ENCODE measurements around the gene NUDT14. TPM values are rescaled to one million over a fixed set of nuclear protein-coding genes. Genes with fewer than 3 reads are reported as not detected.

NUDT14 gene
- total RNA-seq, 2 experiments from 2014 or later: 12.0 to 15.8 TPM

GRCh38 chr14:105219043-105219612 is 38.0 kb upstream of the NUDT14 start:
- DNase-seq: no peak
- CTCF ChIA-PET: interaction anchor here (0.8 kb wide), 1 partner anchor 121 kb away, joined by 3 read pairs; no protein-coding TSS in a partner anchor
- no peaks in the 10 kb centered on the region for H3K27me3 Mint-ChIP-seq (ENCODE audit: low read depth)
- no peaks in the 10 kb centered on the region for H3K4me1 Mint-ChIP-seq (ENCODE audit: low read depth)
- intact Hi-C loops (cut with micrococcal nuclease): no loop called here
- no peak overlapping the region for H3K4me3 Mint-ChIP-seq
- H3K36me3 Mint-ChIP-seq (ENCODE audit: low read depth): peaks cover 18% of the 10 kb centered on the region
- H3K27ac Mint-ChIP-seq: no peak overlapping the region
- no peaks in the 10 kb centered on the region for H3K9me3 Mint-ChIP-seq

GRCh38 chr14:105218611-105219010 is 37.5 kb upstream of the NUDT14 start:
- H3K27ac Mint-ChIP-seq: no peak overlapping the region
- peaks cover 14% of the 10 kb centered on the region for H3K36me3 Mint-ChIP-seq (ENCODE audit: low read depth)
- intact Hi-C loops (cut with micrococcal nuclease): no loop called here
- CTCF ChIA-PET: interaction anchor here (0.8 kb wide), 1 partner anchor 121 kb away, joined by 3 read pairs; no protein-coding TSS in a partner anchor
- H3K4me1 Mint-ChIP-seq (ENCODE audit: low read depth): no peaks in the 10 kb centered on the region
- no peaks in the 10 kb centered on the region for H3K27me3 Mint-ChIP-seq (ENCODE audit: low read depth)
- H3K9me3 Mint-ChIP-seq: no peaks in the 10 kb centered on the region
- no peak overlapping the region for H3K4me3 Mint-ChIP-seq
- DNase-seq: no peak

GRCh38 chr14:105217774-105218173 is 36.7 kb upstream of the NUDT14 start:
- Mint-ChIP-seq H3K27ac (no peak overlapping the region), H3K4me3 (no peak overlapping the region), H3K4me1 (ENCODE audit: low read depth) (no peaks in the 10 kb centered on the region), H3K9me3 (no peaks in the 10 kb centered on the region), H3K27me3 (ENCODE audit: low read depth) (no peaks in the 10 kb centered on the region), H3K36me3 (ENCODE audit: low read depth) (peaks cover 12% of the 10 kb centered on the region)
- CTCF ChIA-PET: no interaction called here
- intact Hi-C loops (cut with micrococcal nuclease): no loop called here
- no peak for DNase-seq

DNA sequence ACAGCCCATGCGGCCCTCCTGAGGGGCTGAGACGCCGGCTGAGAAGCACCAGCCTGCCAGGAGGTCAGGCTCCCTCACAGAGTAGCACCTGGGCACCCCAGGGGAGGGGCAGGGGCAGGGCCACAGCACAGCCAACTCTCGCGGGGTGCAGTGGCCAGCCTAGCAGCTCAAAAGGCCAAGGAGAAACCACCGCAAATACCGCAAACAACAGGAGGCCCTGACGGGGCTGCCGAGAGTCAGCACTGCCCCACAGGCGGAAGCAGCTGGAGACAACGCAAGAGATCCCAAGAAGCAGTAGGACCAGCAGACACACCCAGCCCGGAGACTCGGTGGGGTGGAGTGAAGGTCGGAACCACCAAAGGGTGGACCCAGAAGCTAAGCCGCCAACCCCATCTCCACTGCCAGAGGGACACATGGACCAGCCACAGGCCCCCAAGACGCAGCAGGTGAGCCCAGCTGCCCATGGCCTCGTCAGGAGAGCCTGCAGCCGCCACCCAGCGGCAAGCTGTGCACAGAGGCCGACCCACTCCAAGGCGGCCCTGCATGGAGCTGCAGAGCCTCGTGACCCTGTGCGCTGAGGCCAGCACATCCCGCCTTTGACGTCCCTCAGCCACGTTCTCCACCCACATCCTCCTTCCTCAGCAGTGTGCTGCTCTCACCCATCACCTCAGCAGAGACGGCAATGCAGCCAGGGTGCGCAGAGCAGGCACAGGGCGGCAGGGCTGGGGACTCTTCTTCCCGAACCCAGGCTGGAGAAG is 35.6 kb upstream of the NUDT14 start:
- Mint-ChIP-seq H3K36me3 (ENCODE audit: low read depth) (peaks cover 6% of the 10 kb centered on the region), H3K9me3 (no peaks in the 10 kb centered on the region), H3K4me1 (ENCODE audit: low read depth) (no peaks in the 10 kb centered on the region), H3K4me3 (no peak overlapping the region), H3K27ac (no peak overlapping the region), H3K27me3 (ENCODE audit: low read depth) (no peaks in the 10 kb centered on the region)
- no peak for DNase-seq
- CTCF ChIA-PET: no interaction called here
- intact Hi-C loops (cut with micrococcal nuclease): no loop called here

DNA sequence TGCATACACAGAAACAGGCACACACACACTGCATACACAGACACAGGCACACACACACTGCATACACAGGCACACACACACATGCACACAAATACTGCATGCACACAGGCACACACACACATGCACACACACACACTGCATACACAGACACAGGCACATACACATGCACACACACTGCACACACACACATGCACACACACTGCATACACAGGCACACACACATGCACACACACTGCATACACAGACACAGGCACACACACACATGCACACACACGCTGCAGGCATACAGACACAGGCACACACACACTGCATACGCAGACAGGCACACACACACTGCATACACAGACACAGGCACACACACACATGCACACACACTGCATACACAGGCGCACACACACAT is 34.5 kb upstream of the NUDT14 start:
- Mint-ChIP-seq H3K9me3 (no peaks in the 10 kb centered on the region), H3K4me1 (ENCODE audit: low read depth) (no peaks in the 10 kb centered on the region), H3K36me3 (ENCODE audit: low read depth) (peaks cover 5% of the 10 kb centered on the region), H3K27me3 (ENCODE audit: low read depth) (no peaks in the 10 kb centered on the region), H3K4me3 (no peak overlapping the region), H3K27ac (no peak overlapping the region)
- DNase-seq: no peak
- CTCF ChIA-PET: no interaction called here
- intact Hi-C loops (cut with micrococcal nuclease): no loop called here

DNA sequence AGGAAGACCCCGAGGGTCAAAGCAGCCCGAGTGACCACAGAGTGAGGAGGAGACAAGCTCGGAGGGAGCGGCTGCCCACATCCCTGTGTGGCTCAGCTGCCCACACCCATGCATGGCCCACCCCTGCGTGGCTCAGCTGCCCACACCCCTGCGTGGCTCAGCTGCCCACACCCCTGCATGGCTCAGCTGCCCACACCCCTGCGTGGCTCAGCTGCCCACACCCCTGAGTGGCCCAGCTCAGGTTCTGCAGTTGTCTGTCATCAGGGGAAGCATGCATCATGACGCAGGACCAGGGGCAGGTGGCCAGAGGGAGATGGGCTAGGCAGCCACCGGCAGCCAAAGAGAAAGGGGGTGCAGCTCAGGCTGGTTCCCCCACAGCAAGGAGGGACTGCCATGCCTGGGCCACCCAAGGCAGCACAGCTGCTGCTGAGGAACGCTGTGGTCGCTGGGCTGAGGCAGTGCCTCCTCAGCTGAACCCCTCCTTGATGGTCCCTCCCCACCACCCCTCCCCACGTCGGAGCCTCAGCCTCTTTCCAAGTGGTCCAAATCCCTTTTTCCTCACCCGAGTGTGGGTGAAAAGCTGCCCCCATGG is 33.3 kb upstream of the NUDT14 start:
- CTCF ChIA-PET: interaction anchor here (0.6 kb wide), 2 partner anchors 9 to 101 kb away, joined by 3 read pairs; no protein-coding TSS in a partner anchor
- Mint-ChIP-seq H3K4me3 (no peak overlapping the region), H3K36me3 (ENCODE audit: low read depth) (peaks cover 5% of the 10 kb centered on the region), H3K9me3 (no peaks in the 10 kb centered on the region), H3K27me3 (ENCODE audit: low read depth) (no peaks in the 10 kb centered on the region), H3K27ac (no peak overlapping the region), H3K4me1 (ENCODE audit: low read depth) (no peaks in the 10 kb centered on the region)
- DNase-seq: no peak
- intact Hi-C loops (cut with micrococcal nuclease): no loop called here

GRCh38 chr14:105213361-105213760 is 32.2 kb upstream of the NUDT14 start:
- DNase-seq: no peak
- H3K4me1 Mint-ChIP-seq (ENCODE audit: low read depth): no peaks in the 10 kb centered on the region
- intact Hi-C loops (cut with micrococcal nuclease): no loop called here
- no peaks in the 10 kb centered on the region for H3K27me3 Mint-ChIP-seq (ENCODE audit: low read depth)
- H3K9me3 Mint-ChIP-seq: no peaks in the 10 kb centered on the region
- H3K4me3 Mint-ChIP-seq: no peak overlapping the region
- CTCF ChIA-PET: no interaction called here
- no peak overlapping the region for H3K27ac Mint-ChIP-seq
- peaks cover 4% of the 10 kb centered on the region for H3K36me3 Mint-ChIP-seq (ENCODE audit: low read depth)

DNA sequence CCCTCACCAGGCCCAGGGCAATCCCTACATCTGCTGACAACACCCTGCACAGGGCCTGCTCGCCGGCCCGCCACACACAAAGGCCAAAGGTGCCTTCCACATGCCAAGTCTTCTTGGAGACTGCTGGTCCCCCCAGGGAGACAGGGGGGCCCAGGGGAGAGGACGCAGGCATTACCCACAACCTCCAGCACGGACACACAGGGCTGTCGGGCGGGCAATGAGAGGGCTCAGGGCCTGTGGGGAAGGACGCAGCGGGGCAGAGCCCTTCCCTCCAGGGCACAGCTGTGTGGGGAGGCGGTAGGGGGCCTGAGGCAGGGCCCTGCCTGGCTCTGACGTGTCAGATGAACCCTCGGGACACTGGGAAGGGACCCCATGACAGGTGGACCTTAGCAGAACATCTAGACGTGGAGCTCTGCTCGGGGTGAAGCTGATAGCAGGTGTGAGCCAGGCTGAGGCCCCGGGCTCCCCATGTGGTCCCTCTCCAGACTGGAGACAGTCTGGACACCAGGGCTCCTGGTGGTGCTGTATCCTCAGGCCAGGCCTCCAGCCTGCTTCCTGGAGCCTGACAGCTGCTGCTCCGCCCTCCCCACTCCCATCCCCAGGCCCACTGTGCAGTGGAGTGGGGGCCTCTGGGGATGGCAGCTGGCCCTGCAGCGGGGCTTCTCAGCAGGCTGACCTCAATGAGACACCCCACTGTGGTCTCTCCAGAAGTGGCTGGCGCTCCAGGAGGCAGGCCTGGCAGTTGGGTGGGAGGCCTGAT is 31.6 kb upstream of the NUDT14 start:
- CTCF ChIA-PET: no interaction called here
- H3K36me3 Mint-ChIP-seq (ENCODE audit: low read depth): peaks cover 3% of the 10 kb centered on the region
- no peak for DNase-seq
- intact Hi-C loops (cut with micrococcal nuclease): no loop called here
- H3K4me1 Mint-ChIP-seq (ENCODE audit: low read depth): no peaks in the 10 kb centered on the region
- no peaks in the 10 kb centered on the region for H3K27me3 Mint-ChIP-seq (ENCODE audit: low read depth)
- H3K9me3 Mint-ChIP-seq: no peaks in the 10 kb centered on the region
- H3K4me3 Mint-ChIP-seq: no peak overlapping the region
- no peak overlapping the region for H3K27ac Mint-ChIP-seq

DNA sequence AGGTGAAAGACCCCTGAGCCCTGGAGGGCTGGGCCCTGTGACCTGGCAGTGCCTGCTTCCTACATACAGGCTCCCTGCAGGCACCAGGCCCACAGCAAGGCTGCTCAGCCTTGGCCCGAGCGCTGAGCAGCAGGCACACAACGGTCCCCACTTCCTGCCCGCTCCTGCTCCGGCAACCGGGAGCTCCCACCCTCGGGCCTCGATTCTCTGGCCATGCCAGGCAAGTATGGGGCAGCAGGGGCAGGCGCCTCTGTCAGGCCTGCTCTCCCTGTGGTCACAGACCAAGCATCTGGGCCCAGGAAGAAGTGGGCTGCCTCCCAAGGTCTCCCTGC is 30.6 kb upstream of the NUDT14 start:
- H3K27me3 Mint-ChIP-seq (ENCODE audit: low read depth): no peaks in the 10 kb centered on the region
- peaks cover 3% of the 10 kb centered on the region for H3K36me3 Mint-ChIP-seq (ENCODE audit: low read depth)
- H3K4me1 Mint-ChIP-seq (ENCODE audit: low read depth): no peaks in the 10 kb centered on the region
- no peak for DNase-seq
- intact Hi-C loops (cut with micrococcal nuclease): no loop called here
- H3K9me3 Mint-ChIP-seq: no peaks in the 10 kb centered on the region
- no peak overlapping the region for H3K4me3 Mint-ChIP-seq
- CTCF ChIA-PET: interaction anchor here (0.8 kb wide), 1 partner anchor 22 kb away, joined by 3 read pairs; no protein-coding TSS in a partner anchor
- H3K27ac Mint-ChIP-seq: no peak overlapping the region

- Mint-ChIP-seq H3K27me3 (ENCODE audit: low read depth) (no peaks in the 10 kb centered on the region), H3K27ac (no peak overlapping the region), H3K4me3 (no peak overlapping the region), H3K9me3 (no peaks in the 10 kb centered on the region), H3K4me1 (ENCODE audit: low read depth) (no peaks in the 10 kb centered on the region), H3K36me3 (ENCODE audit: low read depth) (peaks cover 3% of the 10 kb centered on the region)
- no peak for DNase-seq
- CTCF ChIA-PET: interaction anchor here (0.8 kb wide), 1 partner anchor 22 kb away, joined by 3 read pairs; no protein-coding TSS in a partner anchor
- intact Hi-C loops (cut with micrococcal nuclease): no loop called here
Observed at GRCh38 chr14:105211086-105211757, 30.1 kb upstream of the NUDT14 start.

- no peaks in the 10 kb centered on the region for H3K27me3 Mint-ChIP-seq (ENCODE audit: low read depth)
- H3K4me1 Mint-ChIP-seq (ENCODE audit: low read depth): no peaks in the 10 kb centered on the region
- DNase-seq: no peak
- H3K4me3 Mint-ChIP-seq: no peak overlapping the region
- intact Hi-C loops (cut with micrococcal nuclease): no loop called here
- peaks cover 3% of the 10 kb centered on the region for H3K36me3 Mint-ChIP-seq (ENCODE audit: low read depth)
- CTCF ChIA-PET: no interaction called here
- H3K9me3 Mint-ChIP-seq: no peaks in the 10 kb centered on the region
- H3K27ac Mint-ChIP-seq: no peak overlapping the region
Observed at GRCh38 chr14:105210266-105211025, 29.3 kb upstream of the NUDT14 start.
